Fibroblast of the aortic adventitia (primary cell): ENCODE data around the gene RTTN. TPM values are rescaled to one million over a fixed set of nuclear protein-coding genes. Genes with fewer than 3 reads are reported as not detected.

ENCODE experiments used
- DNase-seq: peaks from one replicate; pipeline ENCODE4 v3.0.0-alpha.2; 2010; ENCODE audit warnings: low read depth
- H3K4me3 ChIP-seq: 2 replicates; pipeline ENCODE4 v1.5.1; 2011; ENCODE audit warnings: low read depth, mild to moderate bottlenecking, control low read depth, low read length, moderate library complexity
- CTCF ChIP-seq: IDR thresholded peaks from 2 replicates; pipeline ENCODE4 v1.5.1; 2011; ENCODE audit warnings: mild to moderate bottlenecking, low read length, control low read depth, inconsistent platforms; ENCODE audit not compliant: insufficient read depth
- total RNA-seq: library from RNA; depleted of rRNA; stranded (reverse); fragments of >200 nt; gene quantifications from 2 replicates; pipeline ENCODE4 v1.2.3, GENCODE V29; 2012; ENCODE audit warnings: low replicate concordance

Gene RTTN
- total RNA-seq, 1 donor = 38.6 TPM

DNA sequence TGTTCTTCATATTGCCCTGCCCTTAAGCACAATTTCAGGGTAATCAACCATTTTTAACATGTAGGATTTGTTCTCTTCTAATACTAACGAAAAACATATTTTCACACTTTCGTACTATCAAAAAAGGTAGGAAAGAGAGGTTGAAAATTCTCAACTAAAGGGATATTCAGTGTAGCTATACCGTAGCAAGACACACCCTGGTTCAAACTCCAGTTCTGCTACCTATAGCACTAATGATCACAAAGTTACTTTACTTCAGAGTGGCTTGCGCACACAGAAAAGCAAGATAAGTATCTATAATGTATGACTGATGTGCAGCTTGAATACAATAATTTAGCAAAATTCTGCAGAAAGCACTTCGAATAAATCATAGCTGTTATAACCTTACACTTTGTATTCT lies 132.1 kb downstream of the RTTN start:
- H3K4me3 ChIP-seq = no peak overlapping the region
- no peak for TF ChIP-seq CTCF
- no peak for DNase-seq

DNA sequence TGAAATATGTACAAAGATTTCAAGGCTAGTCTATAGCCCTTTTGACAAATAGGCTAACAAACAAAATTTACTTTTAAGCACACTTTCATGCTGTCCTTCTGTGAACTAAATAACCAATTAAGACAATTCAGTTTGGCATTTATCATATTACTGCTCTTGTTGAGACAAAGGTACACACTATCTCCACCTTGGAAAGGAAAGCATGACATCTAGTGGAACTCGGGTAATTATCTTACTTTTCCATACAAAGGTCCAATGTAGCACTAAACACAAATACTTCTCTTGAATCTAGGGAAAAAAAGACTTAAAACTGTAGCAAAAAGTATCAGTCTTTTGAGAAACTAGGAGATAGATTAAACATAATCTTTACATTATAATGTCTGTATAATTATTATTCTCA lies 132.8 kb downstream of the RTTN start:
- DNase-seq = peak; percentile 69

GRCh38 chr18:70069965-70070364 lies 135.5 kb downstream of the RTTN start:
- no peak overlapping the region for H3K4me3 ChIP-seq
- no peak for TF ChIP-seq CTCF
- no peak for DNase-seq

More for the DNA sequence above, 132.8 kb downstream of the RTTN start:
- TF ChIP-seq CTCF = peak; percentile 38
- H3K4me3 ChIP-seq = no peak overlapping the region

DNA sequence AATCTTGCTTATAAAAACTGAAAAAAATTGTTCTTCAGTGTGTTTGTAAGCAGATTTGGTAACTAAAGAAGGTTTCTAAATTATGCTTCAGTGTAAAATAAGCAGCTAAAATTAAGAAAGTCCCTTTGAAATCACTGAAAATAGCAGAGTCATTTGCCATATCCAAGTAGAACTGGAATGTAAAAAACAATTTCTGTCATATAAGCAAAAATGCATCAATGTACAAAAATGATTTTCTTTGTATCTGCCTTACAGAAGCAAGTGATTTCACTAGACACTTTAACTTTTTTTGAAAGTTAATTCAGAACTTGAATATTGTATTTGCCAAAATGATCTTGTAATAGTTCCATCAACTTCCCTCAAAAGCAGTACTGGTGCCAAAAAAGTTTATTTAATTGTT lies 136.1 kb downstream of the RTTN start:
- DNase-seq = no peak
- TF ChIP-seq CTCF = no peak
- no peak overlapping the region for H3K4me3 ChIP-seq

- TF ChIP-seq CTCF = no peak
- no peak for DNase-seq
- H3K4me3 ChIP-seq = no peak overlapping the region
These were observed 136.5 kb downstream of the RTTN start for GRCh38 chr18:70068981-70069380.

DNA sequence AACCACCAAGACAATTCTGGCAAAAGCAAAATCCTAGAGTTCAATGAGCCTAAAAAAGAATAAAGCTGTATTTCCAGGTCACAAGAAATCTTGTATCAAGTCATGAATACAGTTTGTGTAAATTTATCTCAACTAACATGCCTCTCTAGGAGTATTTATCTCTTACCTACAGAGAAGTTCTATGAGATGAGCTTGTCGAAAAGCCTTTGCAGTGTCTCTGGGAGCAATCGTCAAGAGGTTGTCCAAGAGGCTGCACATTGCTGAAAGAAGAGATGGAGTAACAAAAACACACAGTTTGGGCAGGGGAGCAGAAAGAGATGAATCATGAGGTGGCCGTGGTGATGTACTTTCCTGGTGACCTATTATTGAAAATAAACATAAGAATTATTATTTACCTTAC lies 145.8 kb downstream of the RTTN start:
- no peak for DNase-seq
- no peak overlapping the region for H3K4me3 ChIP-seq
- no peak for TF ChIP-seq CTCF

- TF ChIP-seq CTCF = no peak
- DNase-seq = no peak
- H3K4me3 ChIP-seq = no peak overlapping the region
These were observed 146.6 kb downstream of the RTTN start for GRCh38 chr18:70058916-70059315.
